K562 (cell line): ENCODE measurements around the gene CRKL. TPM values are rescaled to one million over a fixed set of nuclear protein-coding genes. Genes with fewer than 3 reads are reported as not detected.

ENCODE experiments used
- ARID1B ChIP-seq: fragments of 450-650 bp; IDR thresholded peaks from 2 replicates; pipeline ENCODE4 v1.6.1; 2016; ENCODE audit warnings: antibody characterized with exemption, mild to moderate bottlenecking, inconsistent platforms
- BDP1 ChIP-seq: IDR thresholded peaks from 3 replicates; pipeline ENCODE4 v1.6.1; 2011; ENCODE audit not compliant: insufficient read length, insufficient read depth
- EP300 ChIP-seq: IDR thresholded peaks from 2 replicates; pipeline ENCODE4 v1.6.1; 2012; ENCODE audit warnings: low read length, improper control_type of control experiment
- FOS ChIP-seq: IDR thresholded peaks from 3 replicates; pipeline ENCODE4 v1.6.1; 2011; ENCODE audit not compliant: insufficient read length; ENCODE audit errors: extremely low read depth
- NBN ChIP-seq: fragments of 450-650 bp; IDR thresholded peaks from 2 replicates; pipeline ENCODE4 v1.6.1; 2016; ENCODE audit warnings: low read depth, mild to moderate bottlenecking
- NUFIP1 ChIP-seq: fragments of 450-650 bp; IDR thresholded peaks from 2 replicates; pipeline ENCODE4 v1.6.1; 2018; ENCODE audit not compliant: partially characterized antibody
- RBBP5 ChIP-seq: fragments of 200-600 bp; sonication (generic); IDR thresholded peaks from 2 replicates; pipeline ENCODE4 v1.6.1; 2012; ENCODE audit warnings: borderline replicate concordance, mild to moderate bottlenecking, low read length, control low read depth, inconsistent platforms; ENCODE audit not compliant: insufficient read depth, poor library complexity, severe bottlenecking
- RBM25 ChIP-seq: fragments of 200-400 bp; formaldehyde crosslinking; IDR thresholded peaks from 2 replicates; pipeline ENCODE4 v1.6.1; 2018; ENCODE audit warnings: low read length, low read depth, moderate library complexity; ENCODE audit not compliant: severe bottlenecking
- SMARCA4 ChIP-seq: fragments of 450-650 bp; IDR thresholded peaks from 2 replicates; pipeline ENCODE4 v1.6.1; 2016
- TARDBP ChIP-seq: fragments of 450-650 bp; IDR thresholded peaks from 2 replicates; pipeline ENCODE4 v1.6.1; 2016
- THRAP3 ChIP-seq: fragments of 450-650 bp; IDR thresholded peaks from 2 replicates; pipeline ENCODE4 v1.6.1; 2016; ENCODE audit warnings: mild to moderate bottlenecking, inconsistent platforms, borderline replicate concordance
- TRIM24 ChIP-seq, 2 experiments: fragments of 450-650 bp; IDR thresholded peaks; 2 replicates each; pipeline ENCODE4 v1.6.1; 2016
- ZEB2 ChIP-seq: fragments of 450-650 bp; IDR thresholded peaks from 2 replicates; pipeline ENCODE4 v1.6.1; 2016
- ZNF143 ChIP-seq: sonication (generic); formaldehyde crosslinking; IDR thresholded peaks from 2 replicates; pipeline ENCODE4 v1.9.0; 2022; ENCODE audit warnings: mild to moderate bottlenecking, missing genetic modification reagents
- ZNF146 ChIP-seq: IDR thresholded peaks from one replicate; pipeline ENCODE4 v1.6.1; 2018; ENCODE audit warnings: missing compliant biosample characterization; ENCODE audit not compliant: unreplicated experiment
- ZNF197 ChIP-seq: fragments of 200-800 bp; sonication (Bioruptor generic); IDR thresholded peaks from 2 replicates; pipeline ENCODE4 v1.6.1; 2016; ENCODE audit warnings: low read depth, missing genetic modification characterization, missing compliant biosample characterization
- ZNF263 ChIP-seq: sonication (generic); formaldehyde crosslinking; IDR thresholded peaks from 2 replicates; pipeline ENCODE4 v1.8.0; 2022; ENCODE audit warnings: mild to moderate bottlenecking, missing genetic modification reagents, borderline replicate concordance
- ZNF311 ChIP-seq: fragments of 250-450 bp; sonication (Bioruptor Pico); IDR thresholded peaks from 2 replicates; pipeline ENCODE4 v1.4.0; 2020; ENCODE audit warnings: mild to moderate bottlenecking, moderate library complexity
- polyA plus RNA-seq, 8 experiments: library from polyadenylated mRNA; depleted of rRNA in 4 of 8; stranded (reverse) in 5 of 8; unstranded in 3 of 8; fragments of >200 nt; fragmentation: Nextera tagmentation in 2 of 8; fragmentation: Illumina TruSeq in 1 of 8; extraction: Ambion mirVana in 2 of 8; extraction: Trizol in 1 of 8; gene quantifications; 2 replicates each; pipeline versions ENCODE4 v1.2.1 to v1.2.3, GENCODE V29; 2011 to 2014; ENCODE audit warnings: inconsistent platforms in 1 of 8, missing spikeins in 1 of 8
- total RNA-seq, 7 experiments: library from RNA; depleted of rRNA in 6 of 7; stranded (reverse); fragments of >200 nt in 6 of 7; fragmentation: Illumina TruSeq in 2 of 7; extraction: Trizol in 2 of 7; gene quantifications; 2 replicates each; pipeline versions ENCODE4 v1.2.1 to v1.2.3, GENCODE V29; 2011 to 2021; ENCODE audit warnings: low replicate concordance in 1 of 7
- TF ChIP-seq, protein P1 (sequence below): fragments of 250-450 bp; sonication (Bioruptor Pico); IDR thresholded peaks from 2 replicates; pipeline ENCODE4 v1.8.0; 2021; ENCODE audit warnings: mild to moderate bottlenecking, moderate library complexity
- TF ChIP-seq, protein P2 (sequence below): sonication (generic); formaldehyde crosslinking; IDR thresholded peaks from 2 replicates; pipeline ENCODE4 v1.8.0; 2022; ENCODE audit warnings: mild to moderate bottlenecking, missing genetic modification reagents
- TF ChIP-seq, protein P3 (sequence below): sonication (generic); formaldehyde crosslinking; IDR thresholded peaks from 2 replicates; pipeline ENCODE4 v1.8.0; 2022; ENCODE audit warnings: mild to moderate bottlenecking, low read depth, missing genetic modification reagents
- TF ChIP-seq, protein P4 (sequence below), 2 experiments: fragments of 450-650 bp in 1 of 2; sonication (generic) in 1 of 2; formaldehyde crosslinking in 1 of 2; IDR thresholded peaks in 1 of 2; conservative IDR thresholded peaks in 1 of 2; 2 replicates each; pipeline versions ENCODE4 v1.6.1 to v1.8.1; 2016 to 2023; ENCODE audit warnings: mild to moderate bottlenecking in 2 of 2, moderate library complexity in 2 of 2, inconsistent platforms in 1 of 2, missing genetic modification reagents in 1 of 2
- TF ChIP-seq, protein P5 (sequence below): sonication (generic); formaldehyde crosslinking; IDR thresholded peaks from 2 replicates; pipeline ENCODE4 v1.9.0; 2022; ENCODE audit warnings: mild to moderate bottlenecking, missing genetic modification reagents

Gene CRKL
- total and polyA plus RNA-seq, 9 of the 15 experiments (the other 6 are each of a cell fraction or from before 2014, with no cell fraction given) = 100 to 263 (median 124) TPM

DNA sequence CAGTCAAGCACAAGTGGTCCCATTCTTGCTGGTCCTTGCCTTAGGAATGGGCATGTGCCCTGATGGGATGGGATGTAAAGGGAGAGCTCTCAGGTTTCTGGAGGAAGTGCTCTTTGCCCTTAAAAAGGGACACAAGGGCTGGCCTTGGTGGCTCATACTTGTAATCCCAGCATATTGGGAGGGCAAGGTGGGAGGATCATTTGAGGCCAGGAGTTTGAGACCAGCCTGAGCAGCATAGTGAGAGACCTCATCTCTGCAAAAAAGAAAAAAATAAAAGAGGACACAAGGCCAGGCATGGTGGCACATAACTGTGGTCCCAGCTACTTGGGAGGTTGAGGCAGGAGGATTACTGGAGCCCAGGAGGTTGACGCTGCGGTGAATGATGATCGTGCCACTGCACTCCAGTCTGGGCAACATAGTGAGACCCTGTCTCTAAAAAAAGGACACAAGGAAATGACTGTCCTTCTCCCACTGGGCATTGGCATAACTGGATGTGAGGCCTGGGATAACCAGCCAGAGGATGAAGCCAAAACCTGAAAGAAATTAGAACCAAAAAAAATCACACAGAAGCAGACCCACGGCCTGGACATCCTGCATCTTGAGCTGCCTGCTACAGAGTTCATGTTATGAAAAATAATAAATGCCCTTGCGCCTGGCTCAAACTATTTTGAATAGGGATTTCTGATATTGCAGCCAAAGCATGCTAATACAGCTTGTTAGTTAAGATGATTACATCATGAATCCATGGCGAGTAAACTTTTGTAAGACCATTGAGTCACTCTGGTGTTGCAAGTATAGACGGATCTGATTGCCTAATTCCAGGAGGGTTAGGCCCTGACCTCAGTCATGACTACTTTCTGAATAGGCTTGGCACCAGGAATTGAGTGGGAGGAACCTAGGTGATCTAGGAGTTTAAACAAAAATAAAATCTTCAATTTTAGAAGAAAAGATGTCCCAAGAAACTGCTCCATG, 12.9 kb upstream of the CRKL start (continued):
- TF ChIP-seq ARID1B (peak; percentile 87), ZNF197 (CRISPR knock-in tag) (no peak), ZNF311 (CRISPR knock-in tag) (no peak), TARDBP (peak; percentile 66; the same call in 1 of the 2 replicates), TRIM24 (IDR thresholded peaks at IDR 0.05) (peak; percentile 98 to 99), ZNF146 (CRISPR knock-in tag) (no peak), SMARCA4 (peak; percentile 91), RBM25 (no peak), BDP1 (no peak), RBBP5 (no peak), EP300 (peak; percentile 51; the same call in 1 of the 2 replicates), FOS (peak; percentile 63), NBN (0 out of 2 replicates have a peak, but pooled peaks have one; percentile 11), THRAP3 (no peak), ZNF143 (no peak), ZNF263 (CRISPR knock-in tag) (0 out of 2 replicates have a peak, but pooled peaks have one; percentile 13), NUFIP1 (no peak), ZEB2 (peak; percentile 76)
- TF ChIP-seq, protein P1, sequence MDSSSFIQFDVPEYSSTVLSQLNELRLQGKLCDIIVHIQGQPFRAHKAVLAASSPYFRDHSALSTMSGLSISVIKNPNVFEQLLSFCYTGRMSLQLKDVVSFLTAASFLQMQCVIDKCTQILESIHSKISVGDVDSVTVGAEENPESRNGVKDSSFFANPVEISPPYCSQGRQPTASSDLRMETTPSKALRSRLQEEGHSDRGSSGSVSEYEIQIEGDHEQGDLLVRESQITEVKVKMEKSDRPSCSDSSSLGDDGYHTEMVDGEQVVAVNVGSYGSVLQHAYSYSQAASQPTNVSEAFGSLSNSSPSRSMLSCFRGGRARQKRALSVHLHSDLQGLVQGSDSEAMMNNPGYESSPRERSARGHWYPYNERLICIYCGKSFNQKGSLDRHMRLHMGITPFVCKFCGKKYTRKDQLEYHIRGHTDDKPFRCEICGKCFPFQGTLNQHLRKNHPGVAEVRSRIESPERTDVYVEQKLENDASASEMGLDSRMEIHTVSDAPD (CRISPR knock-in tag) = no peak
- TF ChIP-seq, protein P2, sequence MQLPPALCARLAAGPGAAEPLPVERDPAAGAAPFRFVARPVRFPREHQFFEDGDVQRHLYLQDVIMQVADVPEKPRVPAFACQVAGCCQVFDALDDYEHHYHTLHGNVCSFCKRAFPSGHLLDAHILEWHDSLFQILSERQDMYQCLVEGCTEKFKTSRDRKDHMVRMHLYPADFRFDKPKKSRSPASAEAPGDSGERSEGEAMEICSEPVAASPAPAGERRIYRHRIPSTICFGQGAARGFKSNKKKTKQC (CRISPR knock-in tag) = 0 out of 2 replicates have a peak, but pooled peaks have one; percentile 20
- TF ChIP-seq, protein P3, sequence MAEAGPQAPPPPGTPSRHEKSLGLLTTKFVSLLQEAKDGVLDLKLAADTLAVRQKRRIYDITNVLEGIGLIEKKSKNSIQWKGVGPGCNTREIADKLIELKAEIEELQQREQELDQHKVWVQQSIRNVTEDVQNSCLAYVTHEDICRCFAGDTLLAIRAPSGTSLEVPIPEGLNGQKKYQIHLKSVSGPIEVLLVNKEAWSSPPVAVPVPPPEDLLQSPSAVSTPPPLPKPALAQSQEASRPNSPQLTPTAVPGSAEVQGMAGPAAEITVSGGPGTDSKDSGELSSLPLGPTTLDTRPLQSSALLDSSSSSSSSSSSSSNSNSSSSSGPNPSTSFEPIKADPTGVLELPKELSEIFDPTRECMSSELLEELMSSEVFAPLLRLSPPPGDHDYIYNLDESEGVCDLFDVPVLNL = 0 out of 2 replicates have a peak, but pooled peaks have one; percentile 0
- TF ChIP-seq, protein P4, sequence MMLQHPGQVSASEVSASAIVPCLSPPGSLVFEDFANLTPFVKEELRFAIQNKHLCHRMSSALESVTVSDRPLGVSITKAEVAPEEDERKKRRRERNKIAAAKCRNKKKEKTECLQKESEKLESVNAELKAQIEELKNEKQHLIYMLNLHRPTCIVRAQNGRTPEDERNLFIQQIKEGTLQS (IDR thresholded peaks at IDR 0.05) = peak; percentile 99
- TF ChIP-seq, protein P4 (CRISPR knock-in tag; conservative IDR thresholded peaks at IDR 0.05) = peak; percentile 74; the same call in 1 of the 2 replicates
- TF ChIP-seq, protein P5, sequence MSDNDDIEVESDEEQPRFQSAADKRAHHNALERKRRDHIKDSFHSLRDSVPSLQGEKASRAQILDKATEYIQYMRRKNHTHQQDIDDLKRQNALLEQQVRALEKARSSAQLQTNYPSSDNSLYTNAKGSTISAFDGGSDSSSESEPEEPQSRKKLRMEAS = peak; percentile 65
